ENCODE measurements around the gene PLEKHA3.

DNA sequence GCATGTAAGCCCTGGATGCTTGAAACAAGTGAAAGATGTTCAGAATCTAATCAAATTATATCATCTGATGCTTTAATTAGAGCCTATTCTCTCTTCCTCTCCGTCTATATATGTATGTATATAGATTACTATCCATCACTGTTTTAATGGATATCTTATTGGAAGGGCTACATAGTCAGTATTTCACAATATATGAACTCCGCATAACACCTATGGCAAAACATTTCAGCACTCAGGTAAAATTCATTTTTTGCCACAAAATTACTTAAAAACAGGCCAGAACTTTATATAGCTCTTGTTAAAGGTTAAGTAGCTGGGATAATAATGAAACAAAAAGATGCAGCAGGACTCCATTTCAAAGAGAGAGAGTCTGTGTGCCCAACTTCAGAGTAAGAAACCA is 27.9 kb upstream of the PLEKHA3 start:
- TF ChIP-seq, protein P1, sequence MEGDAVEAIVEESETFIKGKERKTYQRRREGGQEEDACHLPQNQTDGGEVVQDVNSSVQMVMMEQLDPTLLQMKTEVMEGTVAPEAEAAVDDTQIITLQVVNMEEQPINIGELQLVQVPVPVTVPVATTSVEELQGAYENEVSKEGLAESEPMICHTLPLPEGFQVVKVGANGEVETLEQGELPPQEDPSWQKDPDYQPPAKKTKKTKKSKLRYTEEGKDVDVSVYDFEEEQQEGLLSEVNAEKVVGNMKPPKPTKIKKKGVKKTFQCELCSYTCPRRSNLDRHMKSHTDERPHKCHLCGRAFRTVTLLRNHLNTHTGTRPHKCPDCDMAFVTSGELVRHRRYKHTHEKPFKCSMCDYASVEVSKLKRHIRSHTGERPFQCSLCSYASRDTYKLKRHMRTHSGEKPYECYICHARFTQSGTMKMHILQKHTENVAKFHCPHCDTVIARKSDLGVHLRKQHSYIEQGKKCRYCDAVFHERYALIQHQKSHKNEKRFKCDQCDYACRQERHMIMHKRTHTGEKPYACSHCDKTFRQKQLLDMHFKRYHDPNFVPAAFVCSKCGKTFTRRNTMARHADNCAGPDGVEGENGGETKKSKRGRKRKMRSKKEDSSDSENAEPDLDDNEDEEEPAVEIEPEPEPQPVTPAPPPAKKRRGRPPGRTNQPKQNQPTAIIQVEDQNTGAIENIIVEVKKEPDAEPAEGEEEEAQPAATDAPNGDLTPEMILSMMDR (IDR thresholded peaks at IDR 0.05 in 2 of 3, conservative IDR thresholded peaks at IDR 0.05 in 1 of 3; ENCODE audit: control insufficient read depth in 2 of 3, extremely low read depth in 1 of 3, insufficient read depth in 1 of 3, low read depth in 3 of 3, low read length in 3 of 3), result no peak
- no peak for TF ChIP-seq RAD21 (IDR thresholded peaks at IDR 0.05; ENCODE audit: insufficient read depth, low read depth, low read length)
- no peak for TF ChIP-seq STAT3 (IDR thresholded peaks at IDR 0.05; ENCODE audit: low read depth, low read length)
- no peak for TF ChIP-seq CREB1 (IDR thresholded peaks at IDR 0.05; ENCODE audit: low read depth)
- no peak for TF ChIP-seq E2F8 (IDR thresholded peaks at IDR 0.05; ENCODE audit: low read depth, partially characterized antibody)
- no peak for TF ChIP-seq ATF3 (IDR thresholded peaks at IDR 0.05; ENCODE audit: borderline replicate concordance, extremely low read depth, low read depth, low read length)
- TF ChIP-seq EZH2 (IDR thresholded peaks at IDR 0.05; ENCODE audit: borderline replicate concordance, control insufficient read depth, low read depth, low read length), result no peak
- TF ChIP-seq POLR2AphosphoS5 (IDR thresholded peaks at IDR 0.05; ENCODE audit: low read length), result no peak
- no peak for TF ChIP-seq EED (IDR thresholded peaks at IDR 0.05; ENCODE audit: low read depth)
- no peak for TF ChIP-seq EP300 (IDR thresholded peaks at IDR 0.05; ENCODE audit: borderline replicate concordance in 1 of 2, control insufficient read depth in 1 of 2, low read depth in 2 of 2, low read length in 2 of 2)
- TF ChIP-seq, protein P2, sequence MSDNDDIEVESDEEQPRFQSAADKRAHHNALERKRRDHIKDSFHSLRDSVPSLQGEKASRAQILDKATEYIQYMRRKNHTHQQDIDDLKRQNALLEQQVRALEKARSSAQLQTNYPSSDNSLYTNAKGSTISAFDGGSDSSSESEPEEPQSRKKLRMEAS (IDR thresholded peaks at IDR 0.05; ENCODE audit: low read depth, low read length), result no peak
- no peak for TF ChIP-seq USF1 (IDR thresholded peaks at IDR 0.05; ENCODE audit: borderline replicate concordance, extremely low read length, insufficient read depth, low read depth, low read length)
- no peak for TF ChIP-seq KAT2A (conservative IDR thresholded peaks at IDR 0.05; ENCODE audit: control insufficient read depth, low read depth, low read length)
- TF ChIP-seq NRF1 (conservative IDR thresholded peaks at IDR 0.05; ENCODE audit: low read depth, low read length), result no peak

All from GM12878 (cell line).